Body of pancreas (tissue), 4 donors: ENCODE data around the gene SERPINA9. TPM values are rescaled to one million over a fixed set of nuclear protein-coding genes. Genes with fewer than 3 reads are reported as not detected.

Experiments
- ATAC-seq: fragments of 150-250 bp; one replicate; pipeline ENCODE4 v1.9.1; 2016
- DNase-seq, 4 donors: peaks; one replicate each; pipeline ENCODE4 v3.0.0-alpha.2; 2019
- H3K27ac ChIP-seq, 4 donors: fragments of 200-600 bp; sonication (generic); 1 replicate in 3 of 4; 2 replicates in 1 of 4; pipeline versions ENCODE4 v1.5.1 to v1.6.1; 2016 to 2019; ENCODE audit warnings: mild to moderate bottlenecking in 1 of 4, mixed read lengths in 1 of 4, moderate library complexity in 1 of 4
- H3K27me3 ChIP-seq, 2 donors: fragments of 200-600 bp; sonication (generic); one replicate each; pipeline ENCODE4 v1.6.0; 2016; ENCODE audit warnings: mild to moderate bottlenecking in 1 of 2
- H3K36me3 ChIP-seq, 2 donors: fragments of 200-600 bp; sonication (generic); replicated peaks in 1 of 2; 2 replicates each; pipeline ENCODE4 v1.5.1; 2016; ENCODE audit warnings: low read depth in 2 of 2; ENCODE audit not compliant: insufficient read depth in 1 of 2
- H3K4me1 ChIP-seq: fragments of 200-600 bp; sonication (generic); one replicate; pipeline ENCODE4 v1.6.0; 2016
- H3K4me3 ChIP-seq, 2 donors: fragments of 200-600 bp; sonication (generic); 1 replicate in 1 of 2; 2 replicates in 1 of 2; pipeline ENCODE4 v1.5.1; 2016 to 2019
- H3K9me3 ChIP-seq, 3 donors: fragments of 200-600 bp; sonication (generic); 1 replicate in 2 of 3; 2 replicates in 1 of 3; pipeline ENCODE4 v1.5.1; 2016
- POLR2A ChIP-seq, 3 donors: fragments of 450-650 bp; IDR thresholded peaks; one replicate each; pipeline ENCODE4 v1.6.1; 2016; ENCODE audit warnings: antibody characterized with exemption in 3 of 3, mild to moderate bottlenecking in 2 of 3
- WGBS, 2 donors: methylation state at CpG; one replicate each; pipeline ENCODE4 v1.1.5; 2017; 5-methylcytosine and 5-hydroxymethylcytosine counted together
- intact Hi-C: fragments of 100-400 bp; cut with DNase I; formaldehyde crosslinking; loops from one replicate; pipeline ENCODE4 v1.15.1; 2023
- total RNA-seq, 2 donors: library from RNA; depleted of rRNA; stranded (reverse); fragments of >200 nt; gene quantifications; one replicate each; pipeline ENCODE4 v1.1.0, GENCODE V29; 2016
- TF ChIP-seq, protein P1 (sequence below), 7 experiments: fragments of 450-650 bp in 4 of 7; fragments of 200-600 bp in 3 of 7; sonication (generic) in 3 of 7; IDR thresholded peaks; one replicate each; pipeline ENCODE4 v1.5.1; 2016 to 2019; ENCODE audit warnings: antibody characterized with exemption in 7 of 7

Gene SERPINA9
- total RNA-seq = not detected

DNA sequence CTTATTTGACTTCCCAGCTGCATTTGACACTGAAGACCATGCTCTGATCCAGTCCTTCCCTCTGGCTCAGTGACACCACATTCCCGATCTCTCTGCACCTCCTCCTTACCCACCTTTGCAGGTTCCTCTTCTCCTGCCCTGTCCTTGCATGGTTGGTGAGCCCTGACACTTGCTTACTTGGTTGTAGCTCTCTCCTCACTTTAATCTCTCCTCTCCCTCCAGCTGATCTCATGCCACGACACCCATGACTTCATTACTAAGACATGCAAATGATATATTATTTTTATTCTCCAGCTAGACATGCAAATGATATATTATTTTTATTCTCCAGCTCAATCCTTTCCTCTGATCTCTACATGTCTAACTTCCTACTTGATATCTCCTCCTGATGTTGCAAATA is at the start of gene SERPINA9:
Gene SERPINA9 (minus strand): TSS at position 175 of the 400 bp plus-strand sequence. CDS start 6,357 bp downstream, outside the sequence.
- DNase-seq (no peak), ATAC-seq (no peak)
- H3K4me1 ChIP-seq = no peaks in the 10 kb centered on the region
- no peak within 1 kb of the TSS for H3K4me3 ChIP-seq
- peaks cover 0 to 6% (median 0%) of the 10 kb centered on the region in 3 donors for H3K9me3 ChIP-seq
- no peak within 1 kb of the TSS for H3K27ac ChIP-seq
- H3K27me3 ChIP-seq = no peaks in the 10 kb centered on the region
- no peak for TF ChIP-seq POLR2A (IDR thresholded peaks at IDR 0.05)
- TF ChIP-seq, protein P1, sequence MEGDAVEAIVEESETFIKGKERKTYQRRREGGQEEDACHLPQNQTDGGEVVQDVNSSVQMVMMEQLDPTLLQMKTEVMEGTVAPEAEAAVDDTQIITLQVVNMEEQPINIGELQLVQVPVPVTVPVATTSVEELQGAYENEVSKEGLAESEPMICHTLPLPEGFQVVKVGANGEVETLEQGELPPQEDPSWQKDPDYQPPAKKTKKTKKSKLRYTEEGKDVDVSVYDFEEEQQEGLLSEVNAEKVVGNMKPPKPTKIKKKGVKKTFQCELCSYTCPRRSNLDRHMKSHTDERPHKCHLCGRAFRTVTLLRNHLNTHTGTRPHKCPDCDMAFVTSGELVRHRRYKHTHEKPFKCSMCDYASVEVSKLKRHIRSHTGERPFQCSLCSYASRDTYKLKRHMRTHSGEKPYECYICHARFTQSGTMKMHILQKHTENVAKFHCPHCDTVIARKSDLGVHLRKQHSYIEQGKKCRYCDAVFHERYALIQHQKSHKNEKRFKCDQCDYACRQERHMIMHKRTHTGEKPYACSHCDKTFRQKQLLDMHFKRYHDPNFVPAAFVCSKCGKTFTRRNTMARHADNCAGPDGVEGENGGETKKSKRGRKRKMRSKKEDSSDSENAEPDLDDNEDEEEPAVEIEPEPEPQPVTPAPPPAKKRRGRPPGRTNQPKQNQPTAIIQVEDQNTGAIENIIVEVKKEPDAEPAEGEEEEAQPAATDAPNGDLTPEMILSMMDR (IDR thresholded peaks at IDR 0.05) = no peak
- intact Hi-C loops = no loop called here
- H3K36me3 ChIP-seq = no peaks in the 10 kb centered on the region
- WGBS, 2 donors = 61 to 76% methylated on average over 2 of the region's 2 CpGs

GRCh38 chr14:94524093-94524492 is 48.1 kb upstream of the SERPINA9 start:
- ATAC-seq = no peak
- H3K27me3 ChIP-seq = no peaks in the 10 kb centered on the region
- no peak for TF ChIP-seq POLR2A (IDR thresholded peaks at IDR 0.05)
- TF ChIP-seq, protein P1 (IDR thresholded peaks at IDR 0.05) = no peak
- intact Hi-C loops = no loop called here
- no peaks in the 10 kb centered on the region for H3K36me3 ChIP-seq
- DNase-seq = no peak
- H3K9me3 ChIP-seq = peaks cover 0 to 5% (median 0%) of the 10 kb centered on the region in 3 donors
- 54 to 59% methylated on average over 3 of the region's 3 CpGs for WGBS, 2 donors
- H3K4me3 ChIP-seq = no peak overlapping the region
- H3K4me1 ChIP-seq = no peaks in the 10 kb centered on the region
- no peak overlapping the region for H3K27ac ChIP-seq

DNA sequence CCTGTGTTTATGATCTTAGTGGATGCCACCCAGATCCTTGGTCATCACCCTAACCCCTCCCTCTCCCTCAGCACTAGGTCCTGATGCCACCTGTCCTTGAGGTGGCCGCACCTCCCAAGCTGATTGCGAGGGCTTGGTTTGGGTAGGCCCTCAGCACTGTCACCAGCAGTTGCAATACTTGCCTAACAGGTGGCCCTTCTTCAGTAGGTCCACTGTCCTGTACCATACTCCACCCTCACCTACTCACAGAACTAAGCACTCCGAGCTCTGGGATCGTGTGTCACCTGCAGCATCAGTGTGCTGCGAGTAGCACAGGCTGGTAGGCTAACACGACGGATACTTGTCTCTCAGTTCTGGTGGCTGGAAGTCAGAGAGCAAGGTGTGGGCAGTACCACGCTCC is 47.3 kb upstream of the SERPINA9 start:
- DNase-seq (no peak), ATAC-seq (no peak)
- TF ChIP-seq, protein P1 (IDR thresholded peaks at IDR 0.05) = no peak
- no peak for TF ChIP-seq POLR2A (IDR thresholded peaks at IDR 0.05)
- H3K4me3 ChIP-seq = no peak overlapping the region
- intact Hi-C loops = no loop called here
- no peaks in the 10 kb centered on the region for H3K36me3 ChIP-seq
- no peaks in the 10 kb centered on the region for H3K4me1 ChIP-seq
- peaks cover 0 to 5% (median 0%) of the 10 kb centered on the region in 3 donors for H3K9me3 ChIP-seq
- 87 to 89% methylated on average over 8 of the region's 8 CpGs for WGBS, 2 donors
- no peaks in the 10 kb centered on the region for H3K27me3 ChIP-seq
- H3K27ac ChIP-seq = no peak overlapping the region

- DNase-seq = no peak
- no peak for ATAC-seq
- Histone ChIP-seq H3K27ac (no peak overlapping the region), H3K27me3 (no peaks in the 10 kb centered on the region), H3K4me1 (no peaks in the 10 kb centered on the region), H3K9me3 (peaks cover 0 to 5% (median 0%) of the 10 kb centered on the region in 3 donors), H3K36me3 (no peaks in the 10 kb centered on the region), H3K4me3 (no peak overlapping the region)
- intact Hi-C loops = no loop called here
- 84% methylated on average over 7 of the region's 7 CpGs for WGBS, 2 donors
- TF ChIP-seq POLR2A (IDR thresholded peaks at IDR 0.05) = no peak
- TF ChIP-seq, protein P1 (IDR thresholded peaks at IDR 0.05) = no peak
Measured at GRCh38 chr14:94522115-94522724, 46.2 kb upstream of the SERPINA9 start.
